Stimulated activated CD8-positive, alpha-beta memory T cell treated with anti-CD3 and anti-CD28 coated beads, Interleukin-12 subunit alpha, Interleukin-12 subunit beta, amount 100 ng/mL, for 24 hours (primary cell): ENCODE results near the gene KRTAP22-2.

Experiments used
- DNase-seq: peaks from one replicate; pipeline ENCODE4 v3.0.0-alpha.2; 2020; ENCODE audit errors: extremely low read depth

The KRTAP22-2 gene

GRCh38 chr21:30590297-30590696 is at the start of gene KRTAP22-2:
Gene KRTAP22-2, minus strand, starts transcription at chr21:30590397.
- no peak for DNase-seq

DNA sequence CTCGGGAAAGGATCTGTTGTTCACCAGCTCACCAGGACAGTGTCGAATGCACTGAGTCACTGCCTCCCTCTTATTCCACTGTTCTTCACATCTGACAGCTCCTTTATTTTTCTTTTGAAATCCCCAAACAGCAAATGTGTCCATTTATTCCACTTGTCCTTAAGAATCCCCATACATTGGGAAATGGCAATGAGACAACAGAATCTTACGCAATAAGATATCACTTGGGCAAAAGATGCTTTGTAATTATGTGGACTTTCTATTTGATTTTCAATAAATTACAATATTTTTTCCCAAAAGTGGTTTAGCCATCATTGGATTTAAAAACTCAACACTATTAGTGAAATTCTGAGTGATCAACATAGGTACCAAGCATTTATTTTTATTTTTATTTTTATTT is 48.5 kb upstream of the KRTAP22-2 start:
- DNase-seq = no peak

DNA sequence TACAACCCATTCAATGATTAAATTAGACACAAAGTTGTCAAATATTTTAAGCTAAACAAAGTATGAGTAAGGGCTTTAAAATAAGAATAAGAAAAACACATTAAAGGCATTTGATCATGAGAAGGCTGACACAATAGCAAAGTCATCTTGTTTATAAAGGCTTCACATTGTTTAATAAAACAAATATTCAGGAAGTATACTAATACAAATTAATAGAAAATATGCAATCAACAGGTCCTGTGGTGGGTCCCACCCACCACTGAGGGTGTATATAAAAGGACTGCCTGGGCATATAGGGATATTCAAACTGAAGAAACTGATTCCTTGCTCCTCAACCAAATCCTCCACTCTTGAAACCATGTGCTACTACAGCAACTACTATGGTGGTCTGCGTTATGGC is 44.7 kb upstream of the KRTAP22-2 start, which contains the start of gene KRTAP20-2:
KRTAP20-2 (plus strand) TSS at position 301 of the 400 bp plus-strand sequence; CDS start at position 359, 58 bp downstream.
- no peak for DNase-seq

GRCh38 chr21:30629200-30629599 is 39.0 kb upstream of the KRTAP22-2 start:
- DNase-seq = no peak

GRCh38 chr21:30628109-30628508 is 37.9 kb upstream of the KRTAP22-2 start:
- DNase-seq = no peak

DNA sequence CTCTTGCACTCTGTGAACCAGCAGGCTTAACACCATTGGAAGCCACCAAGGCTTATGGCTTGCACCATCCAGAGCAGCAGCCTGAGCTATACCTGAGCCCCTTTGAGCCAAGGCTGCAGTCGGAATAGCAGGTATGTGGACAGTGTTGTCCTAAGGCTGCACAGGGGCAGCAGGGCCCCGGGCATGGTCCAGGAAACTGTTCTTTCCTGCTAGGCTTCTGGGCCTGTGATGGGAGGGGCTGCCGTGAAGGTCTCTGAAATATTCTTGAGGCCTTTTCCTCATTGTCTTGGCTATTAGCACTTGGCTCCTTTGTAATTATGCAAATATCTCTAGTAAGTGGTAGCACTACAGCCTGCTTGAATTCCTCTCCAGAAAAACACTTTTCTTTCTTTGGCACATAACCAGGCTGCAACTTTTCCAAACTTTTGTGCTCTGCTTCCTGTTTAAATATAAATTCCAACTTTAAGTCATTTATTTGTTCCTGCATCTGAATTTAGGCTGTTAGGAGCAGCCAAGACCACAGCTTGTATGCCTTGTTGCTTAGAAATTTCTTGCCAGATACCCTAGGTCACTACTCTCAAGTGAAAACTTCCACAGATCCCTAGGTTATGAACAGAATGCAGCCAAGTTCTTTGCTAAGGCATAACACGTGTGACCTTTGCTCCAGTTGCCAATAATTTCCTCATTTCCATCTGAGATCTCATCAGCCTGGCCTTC is 35.4 kb upstream of the KRTAP22-2 start:
- no peak for DNase-seq

- DNase-seq = no peak
Observed at GRCh38 chr21:30623362-30623761, 33.2 kb upstream of the KRTAP22-2 start.

DNA sequence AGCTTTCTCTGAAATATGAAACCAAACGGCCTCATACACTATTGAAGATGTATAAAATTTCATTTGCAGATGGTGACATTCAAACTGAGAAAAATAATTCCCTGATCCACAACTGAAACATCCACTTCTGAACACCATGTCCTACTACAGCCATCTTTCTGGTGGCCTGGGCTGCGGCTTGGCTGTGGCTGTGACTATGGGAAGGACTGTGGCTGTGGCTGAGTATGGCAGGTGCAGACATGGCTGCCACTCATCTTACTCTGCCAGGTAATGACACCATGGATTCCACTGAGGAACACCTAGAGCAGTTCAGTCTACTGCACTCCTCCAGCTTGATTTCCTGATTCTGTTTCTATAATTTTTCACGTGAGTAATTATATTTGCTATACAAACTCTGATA is 30.3 kb upstream of the KRTAP22-2 start, which contains the start of gene KRTAP20-4:
KRTAP20-4 (plus strand) TSS at position 106 of the 400 bp plus-strand sequence.
- DNase-seq = no peak

- no peak for DNase-seq
Observed at GRCh38 chr21:30620080-30620479, 29.9 kb upstream of the KRTAP22-2 start.

DNA sequence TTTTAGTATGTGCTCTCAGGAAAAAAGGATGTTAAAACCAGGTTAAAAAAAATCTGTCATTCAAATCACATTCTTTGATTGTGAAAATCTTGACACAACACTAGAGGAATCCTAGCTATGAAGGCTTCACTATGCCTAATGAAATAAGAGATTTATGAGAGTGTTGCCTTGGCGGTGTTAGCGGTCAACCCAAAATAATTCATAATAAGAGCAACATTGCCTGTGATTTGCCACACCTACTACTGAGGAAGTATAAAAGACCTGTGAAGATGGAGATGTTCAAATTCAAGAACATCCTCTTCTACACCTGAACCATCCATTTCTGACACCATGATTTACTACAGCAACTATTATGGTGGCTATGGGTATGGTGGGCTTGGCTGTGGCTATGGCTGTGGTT is 25.9 kb upstream of the KRTAP22-2 start, which contains the start of gene KRTAP20-1:
KRTAP20-1 (plus strand) TSS at position 301 of the 400 bp plus-strand sequence; CDS start at position 331, 30 bp downstream.
- DNase-seq = no peak

DNA sequence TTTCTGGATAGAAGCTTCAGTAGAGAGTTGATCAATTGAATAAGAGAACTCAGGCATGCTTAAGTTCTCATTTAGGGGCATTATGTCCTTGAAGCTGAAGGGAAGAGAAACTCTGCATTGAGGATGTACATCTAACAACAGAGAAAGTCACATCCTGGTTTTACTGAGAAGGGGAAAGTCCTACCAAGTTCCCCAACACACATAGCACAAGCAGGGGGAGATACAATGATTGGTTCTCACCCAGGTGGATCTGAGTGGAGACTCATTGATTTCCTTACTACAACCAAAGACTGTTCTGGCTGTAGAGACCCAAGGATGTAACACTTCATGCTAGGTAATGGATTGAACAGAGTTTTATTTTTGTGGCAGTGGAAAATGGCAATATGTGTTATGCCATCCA is 25.0 kb upstream of the KRTAP22-2 start:
- DNase-seq = no peak

DNA sequence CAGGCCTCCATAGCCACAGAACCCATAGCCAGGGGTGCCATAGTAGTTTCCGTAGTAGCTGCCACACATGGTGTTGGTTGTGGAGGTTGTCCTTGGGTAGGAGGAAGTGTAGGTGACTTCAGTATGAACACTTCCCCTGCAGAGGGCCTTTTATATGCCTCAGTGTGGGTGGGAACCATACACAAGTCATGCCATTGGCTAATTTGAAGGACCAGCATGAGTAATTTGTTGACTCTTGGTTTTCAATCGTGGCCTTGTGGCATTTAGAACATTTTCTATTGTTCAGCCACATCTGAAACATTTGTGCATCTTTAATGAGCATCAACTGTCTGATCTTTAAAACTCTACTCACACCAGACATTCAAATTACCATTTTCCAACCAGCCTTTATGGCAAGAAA is 23.6 kb upstream of the KRTAP22-2 start, which contains the start of gene KRTAP6-1:
KRTAP6-1 (minus strand) TSS at position 95 of the 400 bp plus-strand sequence; CDS start at position 69, 26 bp downstream.
- DNase-seq = no peak

GRCh38 chr21:30612132-30612531 is 21.9 kb upstream of the KRTAP22-2 start:
- no peak for DNase-seq

GRCh38 chr21:30605968-30606367 is 15.8 kb upstream of the KRTAP22-2 start:
- DNase-seq = no peak

DNA sequence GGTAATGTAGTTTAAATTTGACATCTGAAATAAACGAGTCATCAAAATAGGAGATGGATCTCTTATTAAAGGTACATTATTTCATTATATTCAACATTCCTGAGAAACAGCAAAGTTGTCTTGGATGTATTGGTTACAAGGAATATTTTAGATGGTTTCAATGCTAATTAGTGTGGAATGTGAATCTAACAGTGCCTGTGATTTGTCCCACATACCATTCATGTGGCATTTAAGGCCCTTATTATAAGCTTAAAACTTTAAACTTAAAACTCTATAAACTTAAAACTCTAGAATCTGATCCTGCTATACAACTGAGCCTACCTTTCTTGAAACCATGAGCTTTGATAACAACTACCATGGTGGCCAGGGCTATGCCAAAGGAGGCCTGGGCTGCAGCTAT is 10.6 kb upstream of the KRTAP22-2 start, which contains the start of gene KRTAP22-1:
KRTAP22-1 (plus strand) TSS at position 301 of the 400 bp plus-strand sequence.
- DNase-seq = no peak

- DNase-seq = no peak
Observed at GRCh38 chr21:30598802-30599201, 8.6 kb upstream of the KRTAP22-2 start, which contains the start of gene KRTAP6-2. Gene KRTAP6-2, minus strand, starts transcription at chr21:30598902. Its CDS starts 28 bp downstream, at chr21:30598874.

GRCh38 chr21:30592140-30592539 is 1.9 kb upstream of the KRTAP22-2 start, which contains the start of gene KRTAP6-3:
Gene KRTAP6-3, plus strand, starts transcription at chr21:30592440. Its CDS starts 6 bp downstream, at chr21:30592446.
- no peak for DNase-seq

- DNase-seq = no peak
Observed at GRCh38 chr21:30582870-30583269, 7.3 kb downstream of the KRTAP22-2 start.

DNA sequence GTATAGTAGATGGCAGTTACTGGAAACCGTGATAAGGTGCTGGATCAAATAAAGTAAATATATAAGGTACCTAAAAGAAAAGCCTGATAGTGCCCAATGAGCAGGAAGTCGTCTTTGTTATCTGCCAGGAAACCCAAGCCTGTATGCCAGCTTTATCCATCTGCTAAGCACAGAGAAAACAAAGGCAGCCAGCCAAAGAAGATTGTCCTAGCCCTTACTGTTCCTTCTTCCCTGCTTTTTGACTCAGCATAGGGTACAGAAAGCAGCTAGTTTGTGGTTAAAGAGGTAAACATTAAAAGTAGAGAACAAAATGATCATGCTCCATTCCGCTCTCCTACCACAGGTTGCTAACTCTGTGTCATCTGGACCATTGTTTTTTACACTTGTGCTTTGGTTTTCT is 10.1 kb downstream of the KRTAP22-2 start:
- no peak for DNase-seq

DNA sequence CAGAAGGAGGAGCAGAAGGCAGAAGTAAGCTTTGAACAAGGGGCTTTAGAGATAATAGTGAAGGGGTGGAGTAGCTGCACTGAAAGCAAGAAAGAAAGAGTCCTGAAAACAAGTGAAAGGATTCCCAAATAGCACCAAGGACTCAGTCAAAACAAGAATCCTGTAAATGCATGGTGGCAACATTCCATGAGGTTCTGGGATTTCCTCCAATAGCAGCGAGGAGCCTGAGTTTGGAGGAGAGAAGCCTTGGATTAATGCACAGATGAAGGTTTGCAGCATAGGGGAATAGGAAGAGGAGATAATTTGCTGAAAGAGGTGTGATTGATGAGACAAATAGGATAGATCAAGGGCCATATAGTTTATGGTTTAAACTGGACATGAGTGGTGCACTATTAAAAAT is 10.9 kb downstream of the KRTAP22-2 start:
- DNase-seq = no peak

DNA sequence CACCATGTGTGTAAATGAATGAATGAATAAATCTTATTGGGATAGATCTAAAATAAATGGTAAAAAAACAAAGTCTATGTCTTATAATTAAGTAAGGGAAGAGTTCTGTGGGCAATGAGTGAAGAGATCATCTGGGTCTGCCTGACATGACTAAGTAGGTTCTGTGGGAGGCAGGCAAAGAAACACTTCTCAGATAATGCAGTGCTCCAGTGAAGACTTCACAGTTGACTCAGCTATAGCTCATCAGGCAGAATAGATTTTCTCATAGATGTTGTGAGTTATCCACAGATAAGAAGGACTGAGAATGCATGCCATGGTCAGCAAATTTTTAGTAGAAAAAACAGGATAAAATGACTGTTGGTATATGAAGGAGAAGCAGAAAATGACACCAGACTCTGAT is 12.4 kb downstream of the KRTAP22-2 start:
- DNase-seq = no peak

DNA sequence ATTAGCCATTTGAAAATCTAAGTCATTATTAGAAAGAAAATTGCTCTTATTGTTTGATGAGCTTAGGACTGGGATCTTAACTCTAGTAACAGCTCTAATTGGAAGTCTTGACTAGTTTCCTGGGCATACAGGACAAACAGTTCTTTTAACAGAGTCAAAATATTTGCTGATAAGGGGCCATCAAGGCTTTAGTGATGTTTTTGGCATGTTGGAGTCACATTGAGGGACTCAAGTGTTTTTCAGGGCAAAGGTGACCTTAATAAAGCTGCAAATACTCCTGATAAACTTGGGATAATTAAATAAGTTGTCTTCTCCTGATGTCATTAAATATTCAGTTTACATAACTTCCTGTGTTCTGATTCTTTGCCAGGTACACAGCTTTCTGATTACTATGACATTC is 22.6 kb downstream of the KRTAP22-2 start:
- DNase-seq = no peak

DNA sequence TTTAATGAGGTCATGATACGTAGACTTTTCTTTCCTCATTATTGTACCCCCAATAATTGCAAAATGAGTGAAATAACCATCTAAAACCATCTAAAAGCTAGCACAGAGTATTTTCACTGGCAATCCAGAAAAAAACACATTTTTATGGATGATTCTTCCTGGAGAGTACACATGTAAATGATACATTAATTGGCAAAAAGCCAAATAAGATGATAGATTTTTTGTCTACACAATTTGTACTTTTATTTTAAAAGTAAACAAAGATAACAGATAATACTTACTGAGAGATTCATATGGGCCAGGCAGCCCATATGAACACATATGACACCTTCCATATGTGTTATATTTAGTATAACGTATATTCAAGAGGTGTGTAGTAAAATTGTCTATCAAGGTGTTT is 26.6 kb downstream of the KRTAP22-2 start:
- DNase-seq = no peak
